GM21825 (cell line): Measurements from ENCODE around the gene CNRIP1.
A peak's percentile ranks its signal among the peaks of the same experiment; 100 is the strongest.

ENCODE experiments used
- ATAC-seq: cut with Tn5 transposase; IDR thresholded peaks from one replicate; pipeline ENCODE4 v1.9.1; 2021; ENCODE audit warnings: mild to moderate bottlenecking, moderate library complexity; ENCODE audit not compliant: unreplicated experiment

The CNRIP1 gene

GRCh38 chr2:68252400-68253218 is 67.1 kb downstream of the CNRIP1 start, which contains the start of gene PPP3R1:
Gene PPP3R1 (minus strand): TSS chr2:68252532. CDS start chr2:68252127, 405 bp downstream.
- peak; percentile 80 for ATAC-seq

GRCh38 chr2:68251855-68252399 is 67.8 kb downstream of the CNRIP1 start:
- peak; percentile 11 for ATAC-seq

- ATAC-seq, result peak; percentile 50
Observed at GRCh38 chr2:68251187-68251854, 68.4 kb downstream of the CNRIP1 start.

GRCh38 chr2:68250652-68251186 is 69.0 kb downstream of the CNRIP1 start:
- no peak for ATAC-seq

- no peak for ATAC-seq
Observed at GRCh38 chr2:68250196-68250595, 69.6 kb downstream of the CNRIP1 start.

- no peak for ATAC-seq
Observed at GRCh38 chr2:68248806-68249205, 70.9 kb downstream of the CNRIP1 start.

- no peak for ATAC-seq
Observed at GRCh38 chr2:68248361-68248760, 71.4 kb downstream of the CNRIP1 start.

GRCh38 chr2:68246396-68246795 is 73.4 kb downstream of the CNRIP1 start:
- ATAC-seq, result no peak

GRCh38 chr2:68245672-68246071 is 74.1 kb downstream of the CNRIP1 start:
- no peak for ATAC-seq

- ATAC-seq, result no peak
Observed at GRCh38 chr2:68245066-68245465, 74.7 kb downstream of the CNRIP1 start.

- no peak for ATAC-seq
Observed at GRCh38 chr2:68244456-68244855, 75.3 kb downstream of the CNRIP1 start.
